GM21515 (cell line): ENCODE data around the gene SERTAD1.
"Not testable (repeated sequence)": the region's sequence is repeated elsewhere in the genome, so short reads cannot be mapped to it uniquely, and the experiment has no call there.

Source experiments
- ATAC-seq: cut with Tn5 transposase; IDR thresholded peaks from one replicate; pipeline ENCODE4 v1.9.1; 2021; ENCODE audit not compliant: unreplicated experiment

The SERTAD1 gene

DNA sequence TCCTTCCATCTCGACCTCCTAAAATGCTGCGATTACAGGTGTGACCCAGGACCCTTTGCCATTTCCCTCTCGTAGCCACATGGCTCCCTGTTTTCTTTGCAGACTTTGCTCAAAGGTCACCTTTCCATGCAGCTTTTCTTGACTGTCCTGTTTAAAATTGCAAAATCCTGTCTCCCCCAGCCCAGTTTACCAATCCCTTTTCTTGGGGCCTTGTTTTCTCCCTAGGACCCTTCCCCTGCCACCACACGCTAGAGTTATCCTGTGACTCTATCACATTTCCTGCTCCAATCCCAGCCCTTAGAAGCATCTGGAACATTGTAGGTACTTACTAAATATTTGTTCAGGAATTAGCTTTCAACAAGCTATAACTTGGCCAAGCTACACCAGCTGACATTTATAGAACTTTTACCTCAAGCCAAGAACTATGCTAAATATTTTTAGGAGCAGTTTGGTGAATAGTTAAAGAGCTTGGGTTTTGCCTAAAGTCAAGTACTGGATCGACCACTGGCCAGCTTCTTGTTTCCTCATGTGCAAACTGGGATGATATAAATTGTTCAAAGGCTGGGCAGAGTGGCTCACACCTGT is 27.5 kb upstream of the SERTAD1 start:
- no peak for ATAC-seq

DNA sequence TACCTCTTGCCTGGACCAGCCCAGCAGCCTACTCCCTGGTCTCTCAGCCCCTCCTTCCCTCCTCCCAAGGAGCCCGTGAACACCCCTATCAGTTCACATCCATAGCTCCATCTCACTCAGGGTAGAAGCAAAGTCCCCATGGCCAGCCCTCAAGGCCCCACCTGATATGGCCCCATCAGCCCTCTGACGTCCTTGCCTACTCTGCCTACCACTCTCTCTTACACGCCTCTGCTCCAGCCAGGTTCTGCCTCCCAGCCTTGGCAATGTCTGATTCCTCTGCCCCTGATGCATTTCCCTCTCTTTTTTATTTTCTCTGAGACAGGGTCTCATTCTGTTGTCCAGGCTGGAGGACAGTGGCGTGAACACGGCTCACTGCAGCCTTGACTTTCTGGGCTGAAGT is 26.2 kb upstream of the SERTAD1 start:
- no peak for ATAC-seq

DNA sequence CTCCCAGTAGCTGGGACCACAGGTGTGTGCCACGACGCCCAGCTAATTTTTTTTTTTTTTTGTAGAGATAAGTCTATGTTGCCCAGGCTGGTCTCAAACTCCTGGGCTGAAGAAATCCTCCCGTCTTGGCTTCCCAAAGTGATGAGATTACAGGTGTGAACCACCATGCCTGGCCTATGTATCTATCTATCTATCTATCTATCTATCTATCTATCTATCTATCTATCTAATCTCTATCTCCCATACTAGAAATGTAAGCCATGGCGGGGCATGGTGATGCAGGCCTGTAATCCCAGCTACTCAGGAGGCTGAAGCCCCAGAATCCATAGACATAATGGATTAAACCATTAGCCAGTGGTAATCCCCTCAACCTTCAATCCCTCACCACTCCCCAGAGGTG is 24.9 kb upstream of the SERTAD1 start:
- no peak for ATAC-seq

DNA sequence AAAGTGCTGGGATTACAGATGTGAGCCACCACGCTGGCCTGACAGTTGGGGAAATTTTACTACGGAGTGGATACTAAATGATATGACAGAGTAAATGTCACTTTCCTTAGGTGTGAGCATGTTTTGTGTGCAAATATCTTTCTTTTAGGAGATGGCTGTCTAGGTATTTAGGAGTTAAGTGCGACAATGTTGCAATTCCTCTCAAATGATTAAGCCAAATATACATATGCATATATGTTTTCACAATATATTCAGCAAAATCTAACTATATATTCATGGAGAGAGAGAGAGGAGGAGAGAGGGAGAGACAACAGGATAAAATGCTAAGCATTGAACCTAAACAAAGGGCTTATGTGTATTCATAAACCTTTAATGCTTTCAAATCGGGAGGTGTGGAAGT is 23.7 kb upstream of the SERTAD1 start:
- no peak for ATAC-seq

DNA sequence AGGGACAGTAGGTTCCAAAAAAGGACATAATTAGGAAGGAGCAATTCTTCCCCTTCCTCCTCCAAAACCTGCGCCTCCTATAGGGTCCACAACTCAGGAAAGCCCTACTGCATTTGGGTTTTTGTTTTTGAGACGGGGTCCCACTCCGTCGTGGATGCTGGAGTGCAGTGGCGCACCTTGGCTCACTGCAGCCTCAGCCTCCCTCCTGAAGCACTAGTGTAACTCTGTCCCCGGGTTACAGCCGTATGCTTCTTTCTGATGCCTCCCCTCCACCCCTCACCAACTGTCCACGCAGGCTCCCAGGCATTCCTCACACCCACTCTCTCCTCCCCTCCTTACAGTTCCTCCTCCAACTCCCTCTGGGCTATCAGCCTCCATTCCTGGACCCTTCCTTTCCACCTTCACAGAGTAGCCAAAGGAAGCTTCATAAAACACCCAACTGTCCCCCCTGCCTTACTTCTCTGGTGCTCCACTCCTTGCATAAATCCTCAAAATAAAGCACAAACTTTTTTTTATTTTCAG is 20.5 kb upstream of the SERTAD1 start:
- no peak for ATAC-seq

GRCh38 chr19:40445780-40446262 is 20.0 kb upstream of the SERTAD1 start:
- ATAC-seq, result no peak

- ATAC-seq, result no peak
Measured at GRCh38 chr19:40444825-40445312, 19.1 kb upstream of the SERTAD1 start.

- ATAC-seq, result peak; percentile 61
Measured at GRCh38 chr19:40444000-40444824, 18.4 kb upstream of the SERTAD1 start, which contains the start of gene SERTAD3. SERTAD3 (minus strand) TSS chr19:40444335; CDS start chr19:40442080, 2,255 bp downstream.

- peak; percentile 57 for ATAC-seq
Measured at GRCh38 chr19:40443131-40443999, 17.6 kb upstream of the SERTAD1 start.

- no peak for ATAC-seq
Measured at GRCh38 chr19:40442328-40443130, 16.7 kb upstream of the SERTAD1 start.

- no peak for ATAC-seq
Measured at GRCh38 chr19:40441719-40442253, 16.0 kb upstream of the SERTAD1 start.

GRCh38 chr19:40438284-40438683 is 12.5 kb upstream of the SERTAD1 start:
- ATAC-seq, result no peak

DNA sequence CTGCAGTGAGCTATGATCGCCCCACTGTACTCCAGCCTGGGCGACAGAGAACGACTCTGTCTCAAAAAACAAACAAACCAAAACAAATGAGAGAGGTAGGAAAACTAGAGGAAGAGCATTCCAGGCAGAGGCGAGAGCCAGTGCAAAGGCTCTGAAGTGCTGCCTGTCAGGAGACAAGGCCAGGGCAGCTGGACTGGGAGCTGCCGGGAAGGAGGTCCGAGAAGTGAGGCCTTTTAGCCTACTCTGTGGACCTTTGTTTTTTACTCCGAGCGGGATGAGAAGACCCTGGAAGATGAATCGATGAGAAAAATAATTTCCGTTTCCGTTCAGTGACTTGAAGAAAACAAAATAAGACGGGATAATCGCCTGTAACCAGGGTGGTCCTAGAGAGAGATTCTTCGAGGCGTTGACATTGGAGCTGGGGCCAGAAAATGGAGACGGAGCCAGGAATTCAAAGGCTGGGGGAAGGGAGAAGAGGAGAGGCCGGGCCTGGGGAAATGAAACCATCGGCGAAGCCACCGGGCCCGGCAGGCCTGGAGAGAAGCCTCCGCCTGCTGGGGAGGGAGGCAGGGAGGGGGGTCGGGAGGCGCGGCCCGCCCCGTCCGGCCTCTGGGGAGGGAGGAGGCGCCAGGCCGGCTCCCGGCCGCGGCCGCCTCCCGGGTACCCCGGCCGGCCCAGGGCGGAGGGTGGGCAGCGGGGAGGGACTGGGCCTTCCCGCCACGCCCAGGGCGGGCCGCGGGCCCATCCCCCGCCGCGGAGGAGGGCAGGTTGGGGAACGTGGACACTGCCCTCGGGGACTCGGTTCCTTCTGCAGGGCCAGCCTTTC is 7.8 kb upstream of the SERTAD1 start:
- no peak for ATAC-seq

DNA sequence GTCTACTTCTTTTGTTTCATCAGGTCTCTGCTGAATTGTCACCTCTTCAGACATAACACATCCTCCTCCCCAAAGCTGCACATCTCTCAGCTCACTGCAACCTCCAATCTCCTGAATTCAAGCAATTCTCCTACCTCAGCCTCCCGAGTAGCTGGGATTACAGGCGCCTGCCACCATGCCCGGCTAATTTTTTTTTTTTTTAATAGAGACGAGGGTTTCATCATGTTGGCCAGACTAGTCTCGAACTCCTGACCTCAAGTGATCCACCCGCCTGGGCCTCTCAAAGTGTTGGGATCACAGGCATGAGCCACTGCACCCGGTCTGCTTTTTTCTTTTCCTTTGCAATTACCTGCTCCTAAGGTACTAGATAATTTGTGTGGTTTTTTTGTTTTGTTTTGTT is 7.0 kb upstream of the SERTAD1 start:
- ATAC-seq, result not testable (repeated sequence)

DNA sequence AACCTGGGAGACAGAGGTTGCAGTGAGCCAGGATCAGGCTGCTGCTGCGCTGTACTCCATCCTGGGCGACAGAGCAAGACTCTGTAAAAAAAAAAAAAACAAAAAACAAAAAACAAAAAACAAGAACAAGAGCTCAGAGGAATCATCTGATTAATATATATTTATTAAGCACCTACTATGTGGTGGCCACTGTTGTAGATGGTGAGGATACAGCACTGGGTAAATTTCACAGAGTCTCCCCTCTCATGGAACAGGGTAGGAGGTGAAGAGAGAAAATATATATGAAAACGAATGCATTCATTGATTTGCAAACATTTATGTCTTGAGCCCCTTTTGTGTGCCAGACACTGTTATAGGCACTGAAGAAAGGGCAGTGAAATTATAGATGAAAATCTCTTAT is 5.9 kb upstream of the SERTAD1 start:
- ATAC-seq, result no peak

- ATAC-seq, result not testable (repeated sequence)
Measured at GRCh38 chr19:40430242-40430641, 4.5 kb upstream of the SERTAD1 start.

- ATAC-seq, result not testable (repeated sequence)
Measured at GRCh38 chr19:40428197-40428596, 2.4 kb upstream of the SERTAD1 start.

DNA sequence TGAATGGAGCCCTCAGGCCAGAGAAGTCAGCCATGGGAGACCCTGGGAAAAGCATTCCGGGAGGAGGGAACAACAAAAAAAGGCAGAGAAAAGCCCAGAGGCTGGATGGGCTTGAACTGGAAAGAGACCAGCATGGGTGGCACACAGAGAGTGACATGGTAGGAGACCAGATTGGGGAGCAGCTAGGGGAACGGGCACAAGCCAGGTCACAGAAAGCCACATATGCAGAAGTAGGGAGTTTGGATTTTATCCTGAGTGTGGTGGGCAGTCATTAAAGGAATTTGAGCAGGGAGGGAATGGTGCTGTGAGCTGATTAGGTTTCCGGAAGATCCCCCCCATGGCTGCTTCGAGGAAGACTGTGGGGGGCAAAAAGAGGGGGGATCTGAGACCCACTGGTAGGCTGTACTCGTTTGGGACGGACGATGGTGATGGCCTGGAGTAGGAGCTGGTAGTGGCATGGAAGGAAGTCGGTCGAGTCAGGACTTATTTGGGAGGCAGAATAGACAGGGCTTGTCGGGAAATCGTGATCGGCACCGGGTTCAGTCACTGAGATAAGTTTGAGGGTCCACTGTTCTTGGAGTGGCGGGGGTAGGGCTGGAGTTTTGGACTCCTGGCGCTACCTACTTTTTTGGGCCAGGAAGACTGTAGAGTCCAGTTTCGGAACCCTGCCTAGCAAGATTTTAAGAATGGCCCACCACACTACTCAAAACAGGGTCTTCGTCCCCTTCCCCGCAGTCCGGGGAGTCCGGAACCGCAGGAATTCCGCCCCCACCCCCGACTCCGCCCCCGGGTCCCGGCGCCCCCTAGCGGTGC is 949 bp downstream of the SERTAD1 start:
- no peak for ATAC-seq
